Spleen (tissue), 11 donors: ENCODE measurements around the gene NUMB. TPM values are rescaled to one million over a fixed set of nuclear protein-coding genes. Genes with fewer than 3 reads are reported as not detected.

Experiments used
- DNase-seq: peaks from one replicate; pipeline ENCODE4 v3.0.0-alpha.2; 2020
- H3K27ac ChIP-seq, 8 donors: fragments of 200-600 bp; sonication (generic) in 7 of 8; 1 replicate in 4 of 8; 2 replicates in 4 of 8; pipeline versions ENCODE4 v1.5.0 to v1.8.0; 2016 to 2021; ENCODE audit warnings: inconsistent platforms in 4 of 8, mild to moderate bottlenecking in 4 of 8, moderate library complexity in 1 of 8
- H3K27me3 ChIP-seq, 7 donors: fragments of 200-600 bp; sonication (generic) in 6 of 7; replicated peaks in 1 of 7; 1 replicate in 4 of 7; 2 replicates in 3 of 7; pipeline versions ENCODE4 v1.5.0 to v1.8.0; 2016 to 2021; ENCODE audit warnings: inconsistent platforms in 3 of 7, mild to moderate bottlenecking in 1 of 7
- H3K36me3 ChIP-seq, 6 donors: fragments of 200-600 bp; sonication (generic) in 5 of 6; 1 replicate in 4 of 6; 2 replicates in 2 of 6; pipeline versions ENCODE4 v1.5.0 to v1.8.0; 2016 to 2021; ENCODE audit warnings: inconsistent platforms in 2 of 6
- H3K4me1 ChIP-seq, 6 donors: fragments of 200-600 bp; sonication (generic) in 5 of 6; 1 replicate in 3 of 6; 2 replicates in 3 of 6; pipeline versions ENCODE4 v1.5.0 to v1.8.0; 2016 to 2021; ENCODE audit warnings: inconsistent platforms in 3 of 6
- H3K4me3 ChIP-seq, 8 donors: fragments of 200-600 bp; sonication (generic) in 7 of 8; 1 replicate in 4 of 8; 2 replicates in 4 of 8; pipeline versions ENCODE4 v1.5.0 to v1.8.0; 2016 to 2021; ENCODE audit warnings: inconsistent platforms in 4 of 8, mild to moderate bottlenecking in 4 of 8, moderate library complexity in 2 of 8
- H3K9me3 ChIP-seq, 8 donors: fragments of 200-600 bp; sonication (generic) in 7 of 8; 1 replicate in 4 of 8; 2 replicates in 4 of 8; pipeline versions ENCODE4 v1.5.0 to v1.8.0; 2016 to 2021; ENCODE audit warnings: inconsistent platforms in 4 of 8
- POLR2A ChIP-seq, 3 donors: fragments of 450-650 bp; IDR thresholded peaks; one replicate each; pipeline ENCODE4 v1.5.1; 2017; ENCODE audit warnings: antibody characterized with exemption in 3 of 3, mild to moderate bottlenecking in 1 of 3
- POLR2AphosphoS5 ChIP-seq, 3 donors: sonication (generic); formaldehyde crosslinking; IDR thresholded peaks; one replicate each; pipeline ENCODE4 v1.5.1; 2017; ENCODE audit warnings: antibody characterized with exemption in 3 of 3
- WGBS, 5 donors: extraction: QIAGEN DNeasy Blood & Tissue Kit in 3 of 5; methylation state at CpG; one replicate each; pipeline versions ENCODE4 v1.1.5 to v1.1.7; 2013 to 2018; 5-methylcytosine and 5-hydroxymethylcytosine counted together
- intact Hi-C: fragments of 100-400 bp; cut with DNase I; formaldehyde crosslinking; loops from one replicate; pipeline ENCODE4 v1.15.0; 2023; ENCODE audit warnings: low total_unique reads
- polyA plus RNA-seq, 3 donors: library from polyadenylated mRNA; stranded (reverse); fragments of 200-250 nt; gene quantifications; one replicate each; pipeline ENCODE4 v1.2.1, GENCODE V29; 2013
- small RNA-seq, 4 donors: library from RNA; depleted of rRNA; stranded (forward); fragments of <200 nt; gene quantifications; one replicate each; pipeline ENCODE3, GENCODE V24; 2016
- total RNA-seq, 7 donors: library from RNA; depleted of rRNA in 3 of 7; stranded (reverse); fragments of >200 nt in 3 of 7; fragmentation: NEBNext Ultra II Directional in 4 of 7; extraction: Animal tissue kit (Norgen Biotek cat#: 25700) in 4 of 7; gene quantifications; one replicate each; pipeline versions ENCODE4 v1.1.0 to v1.2.1, GENCODE V29; 2016 to 2021
- TF ChIP-seq, protein P1 (sequence below), 11 experiments: fragments of 200-600 bp in 7 of 11; fragments of 450-650 bp in 4 of 11; sonication (generic) in 4 of 11; IDR thresholded peaks in 8 of 11; conservative IDR thresholded peaks in 3 of 11; 1 replicate in 7 of 11; 2 replicates in 4 of 11; pipeline versions ENCODE4 v1.4.0 to v1.8.0; 2016 to 2021; ENCODE audit warnings: antibody characterized with exemption in 11 of 11, inconsistent platforms in 4 of 11, mild to moderate bottlenecking in 1 of 11
- donor health status: healthy with polysubstance abuse.
- donor health status: DM: no; HTN: no; CAD: no; lungs with moderate emphysema.
- donor health status: DM: no; HTN: no; CAD: no.
- donor health status: Bipolar disorder and iron deficiency.
- donor health status: healthy.
- donor health status: DM: no; HTN: no; CAD: no.
- donor health status: DM: yes; HTN: yes; CAD: no.

The NUMB gene
- total and polyA plus RNA-seq, 10 donors: 19.8 to 165 (median 92.9) TPM

DNA sequence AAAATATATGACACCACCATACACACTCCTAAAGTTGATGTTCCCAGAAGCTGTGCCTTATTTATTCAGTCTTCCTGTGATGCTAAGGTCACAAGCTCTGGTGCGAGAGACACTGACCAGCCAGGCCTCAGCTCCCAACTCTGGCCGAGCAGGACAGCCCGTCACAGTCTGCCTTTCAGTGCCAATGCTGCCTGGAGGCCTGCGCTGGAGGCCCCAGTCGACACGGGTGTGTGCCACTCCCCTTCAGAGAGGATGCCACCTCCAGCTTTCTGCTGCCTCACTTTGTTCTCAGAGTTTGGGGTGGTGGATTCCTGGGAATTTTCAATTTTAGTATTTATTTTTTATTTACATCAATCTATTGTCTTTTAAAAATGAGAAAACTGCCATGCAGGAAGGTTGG is 228.3 kb downstream of the NUMB start:
- Histone ChIP-seq H3K27ac (no peak overlapping the region), H3K36me3 (peaks cover 0 to 44% (median 13%) of the 10 kb centered on the region in 6 donors), H3K4me1 (peaks cover 4 to 52% (median 19%) of the 10 kb centered on the region in 6 donors), H3K9me3 (no peaks in the 10 kb centered on the region), H3K4me3 (no peak overlapping the region), H3K27me3 (peaks cover 0 to 22% (median 0%) of the 10 kb centered on the region in 7 donors)
- no peak for DNase-seq
- TF ChIP-seq POLR2A (IDR thresholded peaks at IDR 0.05) (no peak), POLR2AphosphoS5 (IDR thresholded peaks at IDR 0.05) (peak in 1 of 3 donors; percentile 32)
- TF ChIP-seq, protein P1, sequence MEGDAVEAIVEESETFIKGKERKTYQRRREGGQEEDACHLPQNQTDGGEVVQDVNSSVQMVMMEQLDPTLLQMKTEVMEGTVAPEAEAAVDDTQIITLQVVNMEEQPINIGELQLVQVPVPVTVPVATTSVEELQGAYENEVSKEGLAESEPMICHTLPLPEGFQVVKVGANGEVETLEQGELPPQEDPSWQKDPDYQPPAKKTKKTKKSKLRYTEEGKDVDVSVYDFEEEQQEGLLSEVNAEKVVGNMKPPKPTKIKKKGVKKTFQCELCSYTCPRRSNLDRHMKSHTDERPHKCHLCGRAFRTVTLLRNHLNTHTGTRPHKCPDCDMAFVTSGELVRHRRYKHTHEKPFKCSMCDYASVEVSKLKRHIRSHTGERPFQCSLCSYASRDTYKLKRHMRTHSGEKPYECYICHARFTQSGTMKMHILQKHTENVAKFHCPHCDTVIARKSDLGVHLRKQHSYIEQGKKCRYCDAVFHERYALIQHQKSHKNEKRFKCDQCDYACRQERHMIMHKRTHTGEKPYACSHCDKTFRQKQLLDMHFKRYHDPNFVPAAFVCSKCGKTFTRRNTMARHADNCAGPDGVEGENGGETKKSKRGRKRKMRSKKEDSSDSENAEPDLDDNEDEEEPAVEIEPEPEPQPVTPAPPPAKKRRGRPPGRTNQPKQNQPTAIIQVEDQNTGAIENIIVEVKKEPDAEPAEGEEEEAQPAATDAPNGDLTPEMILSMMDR (IDR thresholded peaks at IDR 0.05 in 8 of 11, conservative IDR thresholded peaks at IDR 0.05 in 3 of 11): no peak
- WGBS, 5 donors: 93 to 94% (median 93%) methylated on average over 6 of the region's 6 CpGs
- intact Hi-C loops: no loop called here

DNA sequence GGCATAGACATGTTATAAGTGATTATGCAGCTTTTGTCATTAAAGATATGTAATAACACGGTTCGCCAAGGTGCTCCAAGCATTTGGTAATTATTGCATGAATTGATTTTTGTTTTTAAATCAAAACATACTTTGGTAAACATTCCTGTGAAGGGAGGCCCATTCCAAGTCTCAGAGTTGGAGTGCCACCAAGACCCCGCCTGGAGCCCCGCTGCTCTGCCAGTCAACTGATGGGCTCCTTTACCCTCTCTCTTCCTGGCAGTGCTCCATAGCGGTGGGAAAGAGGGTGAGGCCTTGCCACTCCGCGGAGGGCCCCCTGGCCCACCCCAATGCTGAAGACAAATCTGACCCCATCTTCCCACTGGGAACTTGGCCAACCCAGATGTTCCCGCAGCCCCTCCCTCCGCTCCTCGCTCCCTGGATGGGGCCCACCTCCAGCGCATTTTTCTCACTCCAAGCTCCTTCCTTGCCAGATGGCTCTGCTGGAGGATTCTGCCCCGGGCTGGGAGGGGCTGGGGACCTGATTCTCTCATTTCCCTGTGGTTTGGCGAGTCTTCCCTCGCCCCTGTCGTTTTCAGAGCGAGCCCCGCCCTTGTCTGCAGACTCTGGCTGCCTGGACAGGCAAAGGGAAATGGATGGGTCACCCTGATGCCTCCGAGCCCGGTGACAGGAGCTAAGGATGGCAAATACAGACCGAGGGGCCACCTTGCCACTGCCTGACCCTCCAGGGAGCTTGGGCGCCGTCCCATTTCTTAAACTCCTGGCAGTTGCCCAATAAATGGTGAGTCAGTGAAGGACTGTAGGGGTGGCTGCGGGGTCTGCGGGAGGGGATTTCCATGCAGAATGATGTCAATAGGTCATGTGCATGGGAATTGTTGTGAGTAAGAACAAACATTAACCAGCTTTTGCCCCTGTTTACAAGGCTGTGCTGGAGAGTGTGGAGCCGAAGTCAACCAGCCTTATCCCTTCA is 230.2 kb downstream of the NUMB start:
- H3K9me3 ChIP-seq: no peaks in the 10 kb centered on the region
- 60 to 77% (median 69%) methylated on average over 22 to 25 of the region's 25 CpGs for WGBS, 5 donors

DNA sequence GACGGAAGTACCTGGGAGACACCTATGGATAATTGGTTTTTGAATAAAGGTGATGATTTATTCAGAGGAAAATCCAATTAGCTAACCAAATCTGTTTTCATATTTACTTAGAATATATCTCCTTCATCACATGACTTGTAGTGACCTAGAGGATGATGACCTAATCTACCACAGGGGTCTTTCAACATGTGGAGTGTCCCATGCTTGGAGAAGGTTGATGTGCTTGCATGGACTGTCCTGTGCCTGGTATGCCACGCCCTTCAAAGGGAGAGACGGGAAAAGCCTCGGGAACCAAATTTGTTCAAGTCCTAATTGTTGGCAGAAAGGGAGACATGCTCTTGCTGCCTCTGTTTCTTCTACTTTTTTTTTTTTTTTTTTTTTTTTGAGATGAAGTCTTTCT is 232.8 kb downstream of the NUMB start:
- intact Hi-C loops: no loop called here
- no peak for TF ChIP-seq POLR2A (IDR thresholded peaks at IDR 0.05)
- Histone ChIP-seq H3K27me3 (no peaks in the 10 kb centered on the region), H3K4me3 (no peak overlapping the region), H3K27ac (no peak overlapping the region), H3K36me3 (peaks cover 0 to 89% (median 23%) of the 10 kb centered on the region in 6 donors), H3K4me1 (peaks cover 0 to 26% (median 8%) of the 10 kb centered on the region in 6 donors), H3K9me3 (no peaks in the 10 kb centered on the region)
- 91 to 97% (median 96%) methylated on average over 4 of the region's 4 CpGs for WGBS, 5 donors
- DNase-seq: no peak

More for the DNA sequence above, 230.2 kb downstream of the NUMB start:
- Histone ChIP-seq H3K4me1 (peaks cover 4 to 36% (median 18%) of the 10 kb centered on the region in 6 donors), H3K27me3 (peaks cover 0 to 3% (median 0%) of the 10 kb centered on the region in 7 donors), H3K36me3 (peaks cover 0 to 63% (median 14%) of the 10 kb centered on the region in 6 donors), H3K4me3 (no peak overlapping the region), H3K27ac (peak overlapping the region in 5 of 8 donors; percentile 18 to 46 (median 30))
- TF ChIP-seq POLR2AphosphoS5 (IDR thresholded peaks at IDR 0.05): peak in 1 of 3 donors; percentile 46
- no peak for TF ChIP-seq POLR2A (IDR thresholded peaks at IDR 0.05)
- intact Hi-C loops: no loop called here
- no peak for DNase-seq

Small RNAs within 50 kb of the gene (small RNA-seq; reads per million reads assigned to genes)
- gene RNU6-419P: 0 reads per million in 4 donors

Other genes starting within 250 kb of the NUMB start
- gene PAPLN, start 221.0 kb downstream of the NUMB start, total RNA-seq: 10 to 100 TPM; 25.7 to 57.2 (median 49.3) TPM
- 10 to 100 TPM; 20.3 to 24.4 (median 21.7) TPM for gene PAPLN, start 221.0 kb downstream of the NUMB start, polyA plus RNA-seq
- 10 to 100 TPM; 11.6 to 19.2 (median 13.8) TPM for gene RIOX1, start 32.4 kb upstream of the NUMB start, total RNA-seq
- gene RIOX1, start 32.4 kb upstream of the NUMB start, polyA plus RNA-seq: 10 to 100 TPM in 1 of 3 donors, 1 to 10 TPM in 2; 6.4 to 10.0 (median 7.3) TPM
- gene ACOT1, start 78.6 kb upstream of the NUMB start, total RNA-seq: 1 to 10 TPM in 4 of 7 donors, under 1 TPM in 3; 0.63 to 3.7 (median 2.1) TPM
- 1 to 10 TPM; 1.6 to 3.5 (median 3.3) TPM for gene ACOT1, start 78.6 kb upstream of the NUMB start, polyA plus RNA-seq
- gene HEATR4, start 100.4 kb upstream of the NUMB start, total RNA-seq: under 1 TPM in 2 of 7 donors, not detected in 5; 0.10 to 0.32 TPM
- gene HEATR4, start 100.4 kb upstream of the NUMB start, polyA plus RNA-seq: under 1 TPM in 2 of 3 donors, not detected in 1; 0.06 TPM
- gene ACOT2, start 110.7 kb upstream of the NUMB start, total RNA-seq: 10 to 100 TPM in 5 of 7 donors, 1 to 10 TPM in 2; 7.3 to 27.6 (median 16.2) TPM
- gene ACOT2, start 110.7 kb upstream of the NUMB start, polyA plus RNA-seq: 10 to 100 TPM; 10.0 to 21.8 (median 14.0) TPM
- gene ACOT4, start 133.3 kb upstream of the NUMB start, total RNA-seq: 1 to 10 TPM in 5 of 7 donors, under 1 TPM in 2; 0.63 to 2.8 (median 1.4) TPM
- 1 to 10 TPM in 2 of 3 donors, under 1 TPM in 1; 0.52 to 1.3 (median 1.3) TPM for gene ACOT4, start 133.3 kb upstream of the NUMB start, polyA plus RNA-seq
- gene ACOT6, start 154.0 kb upstream of the NUMB start, total RNA-seq: not detected
- gene ACOT6, start 154.0 kb upstream of the NUMB start, polyA plus RNA-seq: not detected
- 10 to 100 TPM in 3 of 7 donors, 1 to 10 TPM in 4; 5.3 to 15.4 (median 9.6) TPM for gene DNAL1, start 186.4 kb upstream of the NUMB start, total RNA-seq
- 1 to 10 TPM; 2.2 to 3.4 (median 2.7) TPM for gene DNAL1, start 186.4 kb upstream of the NUMB start, polyA plus RNA-seq